ENCODE measurements around the gene SLC48A1. TPM values are rescaled to one million over a fixed set of nuclear protein-coding genes. Genes with fewer than 3 reads are reported as not detected.
A peak's percentile ranks its signal among the peaks of the same experiment; 100 is the strongest.

The SLC48A1 gene
- total and polyA plus RNA-seq, 7 donors, result 12.7 to 28.7 (median 23.5) TPM

DNA sequence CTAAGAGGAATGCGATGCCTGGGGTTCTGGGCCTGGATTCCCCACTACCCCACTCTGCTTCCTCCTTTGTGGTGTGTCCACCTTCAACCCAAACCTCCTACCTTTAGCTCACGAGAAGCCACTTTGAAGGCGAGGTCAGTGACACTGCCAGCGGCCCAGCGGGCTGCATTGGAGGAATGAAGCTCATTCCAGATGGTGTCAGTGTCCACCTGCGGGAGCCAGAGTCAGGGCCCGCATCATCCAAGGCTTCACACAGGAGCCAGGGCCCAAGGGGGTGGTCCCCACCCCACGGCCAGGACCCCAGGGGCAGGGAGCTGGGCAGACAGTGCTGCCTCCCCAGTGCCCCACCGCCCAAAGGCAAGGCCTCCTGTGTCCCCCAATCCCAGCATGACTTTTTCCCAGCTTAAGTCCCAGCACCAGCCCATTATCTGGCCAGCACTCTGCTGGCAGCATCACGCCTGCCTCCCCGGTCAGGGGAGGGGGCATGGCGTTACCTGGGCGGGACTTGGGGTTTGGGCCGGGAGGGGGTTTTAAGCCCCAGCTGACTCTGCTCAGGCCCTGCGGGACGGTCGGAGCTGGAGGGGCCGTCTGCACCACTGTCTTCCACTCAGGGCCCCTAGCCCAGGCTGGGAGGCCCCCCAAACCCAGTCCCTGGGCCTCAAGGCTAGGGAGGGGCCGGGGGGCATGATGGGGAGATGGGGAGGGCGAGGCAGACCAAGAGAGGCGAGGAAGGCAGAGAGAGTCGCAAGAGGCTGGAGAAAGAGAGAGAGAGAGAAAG is 16.9 kb downstream of the SLC48A1 start:
- TF ChIP-seq, protein P1, sequence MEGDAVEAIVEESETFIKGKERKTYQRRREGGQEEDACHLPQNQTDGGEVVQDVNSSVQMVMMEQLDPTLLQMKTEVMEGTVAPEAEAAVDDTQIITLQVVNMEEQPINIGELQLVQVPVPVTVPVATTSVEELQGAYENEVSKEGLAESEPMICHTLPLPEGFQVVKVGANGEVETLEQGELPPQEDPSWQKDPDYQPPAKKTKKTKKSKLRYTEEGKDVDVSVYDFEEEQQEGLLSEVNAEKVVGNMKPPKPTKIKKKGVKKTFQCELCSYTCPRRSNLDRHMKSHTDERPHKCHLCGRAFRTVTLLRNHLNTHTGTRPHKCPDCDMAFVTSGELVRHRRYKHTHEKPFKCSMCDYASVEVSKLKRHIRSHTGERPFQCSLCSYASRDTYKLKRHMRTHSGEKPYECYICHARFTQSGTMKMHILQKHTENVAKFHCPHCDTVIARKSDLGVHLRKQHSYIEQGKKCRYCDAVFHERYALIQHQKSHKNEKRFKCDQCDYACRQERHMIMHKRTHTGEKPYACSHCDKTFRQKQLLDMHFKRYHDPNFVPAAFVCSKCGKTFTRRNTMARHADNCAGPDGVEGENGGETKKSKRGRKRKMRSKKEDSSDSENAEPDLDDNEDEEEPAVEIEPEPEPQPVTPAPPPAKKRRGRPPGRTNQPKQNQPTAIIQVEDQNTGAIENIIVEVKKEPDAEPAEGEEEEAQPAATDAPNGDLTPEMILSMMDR (IDR thresholded peaks at IDR 0.05), result no peak
- DNase-seq (peak in 1 of 2 donors; percentile 53), ATAC-seq (no peak)
- H3K9me3 ChIP-seq, result no peaks in the 10 kb centered on the region
- no peak overlapping the region for H3K4me3 ChIP-seq
- peaks cover 11 to 91% of the 10 kb centered on the region in 2 donors for H3K36me3 ChIP-seq (ENCODE audit: insufficient read depth in 1 of 2, low read depth in 1 of 2)
- WGBS, 3 donors, result 92 to 95% (median 95%) methylated on average over 22 of the region's 22 CpGs
- H3K27ac ChIP-seq, result no peak overlapping the region
- intact Hi-C loops (cut with DNase I), result no loop called here
- no peaks in the 10 kb centered on the region for H3K27me3 ChIP-seq (ENCODE audit: insufficient read depth in 3 of 3, low read length in 2 of 3)
- H3K4me1 ChIP-seq, result peaks cover 12% of the 10 kb centered on the region

- Histone ChIP-seq H3K36me3 (ENCODE audit: insufficient read depth in 1 of 2, low read depth in 1 of 2) (peaks cover 11 to 91% of the 10 kb centered on the region in 2 donors), H3K4me3 (no peak overlapping the region), H3K27me3 (ENCODE audit: insufficient read depth in 3 of 3, low read length in 2 of 3) (no peaks in the 10 kb centered on the region), H3K9me3 (no peaks in the 10 kb centered on the region), H3K4me1 (peaks cover 12% of the 10 kb centered on the region), H3K27ac (no peak overlapping the region)
- intact Hi-C loops (cut with DNase I), result no loop called here
- no peak for ATAC-seq
- 94 to 95% (median 95%) methylated on average over 20 of the region's 20 CpGs for WGBS, 3 donors
- TF ChIP-seq, protein P1 (IDR thresholded peaks at IDR 0.05), result no peak
- peak in 1 of 2 donors; percentile 57 for DNase-seq
These were observed 17.8 kb downstream of the SLC48A1 start for GRCh38 chr12:47790676-47791350.

DNA sequence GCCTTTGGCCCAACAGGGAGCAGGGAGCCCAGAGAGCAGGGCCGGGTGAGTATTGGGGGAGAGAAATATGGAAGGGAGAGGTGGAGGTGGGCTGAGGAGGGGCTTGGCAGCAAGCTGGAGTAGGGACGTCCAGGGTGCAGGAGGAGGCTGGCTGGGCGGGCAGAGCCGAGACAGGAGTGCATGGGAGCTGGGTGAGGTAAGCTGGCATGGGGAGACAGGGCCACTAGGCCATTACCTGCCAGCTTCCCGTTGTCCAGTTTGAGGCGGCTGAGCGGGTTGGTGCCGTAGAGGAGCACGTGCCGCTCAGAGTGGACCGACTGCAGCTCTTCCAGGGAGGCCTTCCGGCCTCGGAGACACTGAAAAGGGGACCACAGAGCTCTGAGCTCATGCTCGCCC is 18.3 kb downstream of the SLC48A1 start:
- H3K27ac ChIP-seq, result no peak overlapping the region
- no peaks in the 10 kb centered on the region for H3K9me3 ChIP-seq
- H3K36me3 ChIP-seq (ENCODE audit: insufficient read depth in 1 of 2, low read depth in 1 of 2), result peaks cover 7 to 91% of the 10 kb centered on the region in 2 donors
- 90 to 94% (median 92%) methylated on average over 6 to 14 of the region's 14 CpGs for WGBS, 3 donors
- intact Hi-C loops (cut with DNase I), result no loop called here
- no peak overlapping the region for H3K4me3 ChIP-seq
- TF ChIP-seq, protein P1 (IDR thresholded peaks at IDR 0.05), result no peak
- DNase-seq (peak in 1 of 2 donors; percentile 43), ATAC-seq (no peak)
- H3K27me3 ChIP-seq (ENCODE audit: insufficient read depth in 3 of 3, low read length in 2 of 3), result no peaks in the 10 kb centered on the region
- H3K4me1 ChIP-seq, result peaks cover 12% of the 10 kb centered on the region

DNA sequence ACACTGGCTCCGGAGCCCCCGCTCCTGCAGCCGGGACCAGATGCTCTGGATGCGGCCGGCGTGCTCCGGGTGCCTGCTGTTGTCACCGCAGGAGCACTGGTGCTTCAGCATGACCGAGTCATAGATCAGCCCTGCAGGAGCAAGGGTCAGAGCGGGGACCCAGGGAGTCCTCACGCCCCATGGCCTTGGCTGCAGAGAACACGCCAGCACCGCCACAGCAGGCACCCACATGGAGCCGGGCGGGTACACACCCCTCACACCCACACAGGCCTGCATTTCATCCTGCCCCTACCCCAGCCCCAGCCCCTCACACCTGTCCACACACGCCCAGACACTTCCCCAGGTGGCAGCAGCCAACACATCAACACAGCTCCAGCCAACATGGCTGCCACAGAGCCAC is 18.8 kb downstream of the SLC48A1 start:
- peak in 1 of 2 donors; percentile 51 for DNase-seq

More for the DNA sequence above, 18.8 kb downstream of the SLC48A1 start:
- Histone ChIP-seq H3K4me3 (no peak overlapping the region), H3K36me3 (ENCODE audit: insufficient read depth in 1 of 2, low read depth in 1 of 2) (peaks cover 6 to 91% of the 10 kb centered on the region in 2 donors), H3K4me1 (peaks cover 12% of the 10 kb centered on the region), H3K27me3 (ENCODE audit: insufficient read depth in 3 of 3, low read length in 2 of 3) (no peaks in the 10 kb centered on the region), H3K9me3 (no peaks in the 10 kb centered on the region), H3K27ac (no peak overlapping the region)
- 91 to 96% (median 94%) methylated on average over 14 to 16 of the region's 16 CpGs for WGBS, 3 donors
- intact Hi-C loops (cut with DNase I), result no loop called here
- no peak for ATAC-seq
- TF ChIP-seq, protein P1 (IDR thresholded peaks at IDR 0.05), result no peak

Data from psoas muscle (tissue), 8 donors.